H1 (cell line): ENCODE measurements around the gene TBC1D32.

Source experiments
- ATF3 ChIP-seq: IDR thresholded peaks from 2 replicates; pipeline ENCODE4 v1.6.1; 2011; ENCODE audit warnings: low read depth, mild to moderate bottlenecking, low read length; ENCODE audit not compliant: insufficient read depth
- BCL11A ChIP-seq, 2 experiments: IDR thresholded peaks; one replicate each; pipeline ENCODE4 v1.6.1; 2011; ENCODE audit warnings: low read depth in 2 of 2, low read length in 2 of 2, mild to moderate bottlenecking in 2 of 2
- CEBPB ChIP-seq: IDR thresholded peaks from 2 replicates; pipeline ENCODE4 v1.6.1; 2012; ENCODE audit warnings: low read depth, low read length
- CTCF ChIP-seq, 3 experiments: IDR thresholded peaks; 1 replicate in 2 of 3; 2 replicates in 1 of 3; pipeline versions ENCODE4 v1.5.1 to v1.6.1; 2011; ENCODE audit warnings: low read length in 3 of 3, mild to moderate bottlenecking in 3 of 3, inconsistent platforms in 2 of 3, low read depth in 1 of 3, moderate library complexity in 1 of 3; ENCODE audit not compliant: insufficient read depth in 1 of 3; ENCODE audit errors: control extremely low read depth in 1 of 3
- POLR2A ChIP-seq, 2 experiments: IDR thresholded peaks; 1 replicate in 1 of 2; 2 replicates in 1 of 2; pipeline ENCODE4 v1.6.1; 2011; ENCODE audit warnings: low read depth in 2 of 2, low read length in 2 of 2, mild to moderate bottlenecking in 2 of 2; ENCODE audit errors: control extremely low read depth in 1 of 2
- POLR2AphosphoS5 ChIP-seq: IDR thresholded peaks from 2 replicates; pipeline ENCODE4 v1.6.1; 2011; ENCODE audit warnings: low read depth, low read length
- SP1 ChIP-seq: IDR thresholded peaks from 2 replicates; pipeline ENCODE4 v1.6.1; 2011; ENCODE audit warnings: low read depth, low read length
- SRF ChIP-seq: IDR thresholded peaks from 2 replicates; pipeline ENCODE4 v1.6.1; 2011; ENCODE audit warnings: mild to moderate bottlenecking, low read depth, low read length, moderate library complexity
- TAF1 ChIP-seq: IDR thresholded peaks from 2 replicates; pipeline ENCODE4 v1.6.1; 2011; ENCODE audit warnings: mild to moderate bottlenecking, low read depth, low read length
- TBP ChIP-seq: IDR thresholded peaks from 2 replicates; pipeline ENCODE4 v1.6.1; 2011; ENCODE audit warnings: low read depth, low read length, improper control_type of control experiment
- YY1 ChIP-seq: IDR thresholded peaks from 2 replicates; pipeline ENCODE4 v1.6.1; 2011; ENCODE audit warnings: low read depth, mild to moderate bottlenecking, low read length

- TF ChIP-seq TBP: no peak
- TF ChIP-seq CTCF (IDR thresholded peaks at IDR 0.05; ENCODE audit: control extremely low read depth in 1 of 3, insufficient read depth in 1 of 3, low read depth in 1 of 3, low read length in 3 of 3): no peak
- no peak for TF ChIP-seq TAF1
- no peak for TF ChIP-seq POLR2A (IDR thresholded peaks at IDR 0.05; ENCODE audit: control extremely low read depth in 1 of 2, low read depth in 2 of 2, low read length in 2 of 2)
- no peak for TF ChIP-seq YY1
- TF ChIP-seq SRF: no peak
- no peak for TF ChIP-seq SP1
- TF ChIP-seq ATF3: no peak
- TF ChIP-seq CEBPB: no peak
- no peak for TF ChIP-seq POLR2AphosphoS5
- no peak for TF ChIP-seq BCL11A (IDR thresholded peaks at IDR 0.05; ENCODE audit: low read depth in 2 of 2, low read length in 2 of 2)
Observed at GRCh38 chr6:121309768-121310469, 24.4 kb downstream of the TBC1D32 start.
